NCI-H1436 (cell line): ENCODE results near the gene IER5L.
A peak's percentile ranks its signal among the peaks of the same experiment; 100 is the strongest.

Experiments used
- DNase-seq: peaks from one replicate; lab custom pipeline; 2025; lab: John Stamatoyannopoulos, UW

Gene IER5L

GRCh38 chr9:129177791-129178567 is at the start of gene IER5L:
Gene IER5L (minus strand): TSS chr9:129178261. CDS start chr9:129178052, 209 bp downstream.
- DNase-seq, result peak; percentile 93

GRCh38 chr9:129227843-129228189 is 49.8 kb upstream of the IER5L start:
- no peak for DNase-seq

GRCh38 chr9:129225815-129226214 is 47.8 kb upstream of the IER5L start:
- no peak for DNase-seq

- DNase-seq, result no peak
Measured at GRCh38 chr9:129225490-129225778, 47.4 kb upstream of the IER5L start.

- no peak for DNase-seq
Measured at GRCh38 chr9:129224618-129225489, 46.8 kb upstream of the IER5L start.

GRCh38 chr9:129223551-129224208 is 45.6 kb upstream of the IER5L start:
- DNase-seq, result no peak

- DNase-seq, result no peak
Measured at GRCh38 chr9:129222819-129223218, 44.8 kb upstream of the IER5L start.

- no peak for DNase-seq
Measured at GRCh38 chr9:129221979-129222635, 44.0 kb upstream of the IER5L start.

- DNase-seq, result no peak
Measured at GRCh38 chr9:129221233-129221632, 43.2 kb upstream of the IER5L start.

- no peak for DNase-seq
Measured at GRCh38 chr9:129220771-129221170, 42.7 kb upstream of the IER5L start.

- no peak for DNase-seq
Measured at GRCh38 chr9:129218918-129219317, 40.9 kb upstream of the IER5L start.

- DNase-seq, result no peak
Measured at GRCh38 chr9:129218272-129218625, 40.2 kb upstream of the IER5L start.

GRCh38 chr9:129213551-129213950 is 35.5 kb upstream of the IER5L start:
- DNase-seq, result no peak

- no peak for DNase-seq
Measured at GRCh38 chr9:129211686-129212085, 33.6 kb upstream of the IER5L start.

- DNase-seq, result no peak
Measured at GRCh38 chr9:129210125-129210524, 32.1 kb upstream of the IER5L start.

GRCh38 chr9:129209580-129209979 is 31.5 kb upstream of the IER5L start:
- no peak for DNase-seq

- DNase-seq, result no peak
Measured at GRCh38 chr9:129209109-129209508, 31.0 kb upstream of the IER5L start.

- no peak for DNase-seq
Measured at GRCh38 chr9:129208207-129209032, 30.4 kb upstream of the IER5L start.

- no peak for DNase-seq
Measured at GRCh38 chr9:129206905-129207304, 28.8 kb upstream of the IER5L start.

GRCh38 chr9:129206401-129206800 is 28.3 kb upstream of the IER5L start:
- DNase-seq, result no peak

- no peak for DNase-seq
Measured at GRCh38 chr9:129204840-129205239, 26.8 kb upstream of the IER5L start.

GRCh38 chr9:129203556-129203909 is 25.5 kb upstream of the IER5L start:
- DNase-seq, result no peak
